GM23338 (cell line): ENCODE results near the gene CACNB4. TPM values are rescaled to one million over a fixed set of nuclear protein-coding genes. Genes with fewer than 3 reads are reported as not detected.

Source experiments
- ATAC-seq: fragments of 200-7000 bp; cut with Tn5 transposase; 3 replicates; pipeline ENCODE4 v1.9.1; 2020
- DNase-seq: peaks from one replicate; pipeline ENCODE4 v3.0.0-alpha.2; 2015; ENCODE audit warnings: low spot score
- H2AFZ ChIP-seq: fragments of 200-600 bp; sonication (generic); 2 replicates; pipeline ENCODE4 v1.8.0; 2016; ENCODE audit warnings: antibody characterized with exemption, mild to moderate bottlenecking, moderate library complexity
- H3F3A ChIP-seq: fragments of 200-600 bp; sonication (generic); replicated peaks from 2 replicates; pipeline ENCODE4 v1.8.0; 2017; ENCODE audit warnings: antibody characterized with exemption, mixed run types, low read depth
- H3K27ac ChIP-seq: fragments of 200-600 bp; sonication (generic); 2 replicates; pipeline ENCODE4 v1.6.1; 2016; ENCODE audit warnings: low read depth
- H3K27me3 ChIP-seq: fragments of 200-600 bp; sonication (generic); 2 replicates; pipeline ENCODE4 v1.8.0; 2016; ENCODE audit warnings: mild to moderate bottlenecking, mixed run types, moderate library complexity; ENCODE audit not compliant: insufficient read depth
- H3K36me3 ChIP-seq: fragments of 200-600 bp; sonication (generic); 2 replicates; pipeline ENCODE4 v1.8.0; 2016; ENCODE audit warnings: mild to moderate bottlenecking; ENCODE audit not compliant: insufficient read depth
- H3K4me1 ChIP-seq: fragments of 200-600 bp; sonication (generic); 2 replicates; pipeline ENCODE4 v1.8.0; 2016; ENCODE audit warnings: mild to moderate bottlenecking, moderate library complexity; ENCODE audit not compliant: insufficient read depth
- H3K4me2 ChIP-seq: fragments of 200-600 bp; sonication (generic); 2 replicates; pipeline ENCODE4 v1.7.1; 2017; ENCODE audit warnings: mixed run types
- H3K4me3 ChIP-seq: fragments of 200-600 bp; sonication (generic); 2 replicates; pipeline ENCODE4 v1.6.1; 2016; ENCODE audit warnings: mixed run types
- H3K79me2 ChIP-seq: fragments of 200-600 bp; sonication (generic); replicated peaks from 2 replicates; pipeline ENCODE4 v1.8.0; 2017; ENCODE audit warnings: mild to moderate bottlenecking; ENCODE audit not compliant: insufficient read depth
- H3K9me2 ChIP-seq: fragments of 200-600 bp; sonication (generic); 2 replicates; pipeline ENCODE4 v1.8.0; 2017; ENCODE audit not compliant: insufficient read depth
- H4K20me1 ChIP-seq: fragments of 200-600 bp; sonication (generic); replicated peaks from 2 replicates; pipeline ENCODE4 v1.8.0; 2017; ENCODE audit warnings: mild to moderate bottlenecking; ENCODE audit not compliant: insufficient read depth
- H3K27ac Mint-ChIP-seq: 2 replicates; pipeline ENCODE4 v1.8.0; 2020; ENCODE audit warnings: inconsistent platforms, mild to moderate bottlenecking, moderate library complexity, mixed read lengths
- H3K27me3 Mint-ChIP-seq: 3 replicates; pipeline ENCODE4 v1.8.0; 2022; ENCODE audit warnings: low read depth, mild to moderate bottlenecking, moderate library complexity, mixed read lengths, inconsistent platforms; ENCODE audit not compliant: insufficient read depth, poor library complexity
- H3K36me3 Mint-ChIP-seq: 3 replicates; pipeline ENCODE4 v1.8.0; 2021; ENCODE audit warnings: low read depth, mild to moderate bottlenecking, inconsistent platforms, moderate library complexity, mixed read lengths
- H3K4me1 Mint-ChIP-seq: 3 replicates; pipeline ENCODE4 v1.8.0; 2020; ENCODE audit warnings: mild to moderate bottlenecking, inconsistent platforms, mixed read lengths
- H3K4me3 Mint-ChIP-seq: 3 replicates; pipeline ENCODE4 v1.8.0; 2021; ENCODE audit warnings: moderate library complexity, mild to moderate bottlenecking, inconsistent platforms, mixed read lengths
- H3K9me3 Mint-ChIP-seq: 3 replicates; pipeline ENCODE4 v1.8.0; 2020; ENCODE audit warnings: moderate library complexity, mild to moderate bottlenecking, inconsistent platforms, mixed read lengths
- CREB1 ChIP-seq: fragments of 250-450 bp; sonication (Bioruptor Pico); IDR thresholded peaks from 2 replicates; pipeline ENCODE4 v1.5.0; 2020; ENCODE audit warnings: low read depth, mild to moderate bottlenecking, moderate library complexity
- EZH2 ChIP-seq: fragments of 200-600 bp; sonication (generic); IDR thresholded peaks from one replicate; pipeline ENCODE4 v1.8.0; 2017; ENCODE audit warnings: antibody characterized with exemption, mild to moderate bottlenecking, low read depth; ENCODE audit not compliant: unreplicated experiment
- EZH2phosphoT487 ChIP-seq: fragments of 200-600 bp; sonication (generic); IDR thresholded peaks from one replicate; pipeline ENCODE4 v1.8.1; 2018; ENCODE audit warnings: antibody characterized with exemption; ENCODE audit not compliant: unreplicated experiment
- JUNB ChIP-seq: IDR thresholded peaks from one replicate; pipeline ENCODE4 v1.6.1; 2016; ENCODE audit warnings: antibody characterized with exemption; ENCODE audit not compliant: unreplicated experiment
- NANOG ChIP-seq: IDR thresholded peaks from 2 replicates; pipeline ENCODE4 v1.6.1; 2016; ENCODE audit warnings: antibody characterized with exemption, borderline replicate concordance
- POLR2AphosphoS5 ChIP-seq: IDR thresholded peaks from 2 replicates; pipeline ENCODE4 v1.6.1; 2016; ENCODE audit warnings: antibody characterized with exemption, low read depth
- STAT1 ChIP-seq: IDR thresholded peaks from one replicate; pipeline ENCODE4 v1.6.1; 2016; ENCODE audit warnings: antibody characterized with exemption; ENCODE audit not compliant: unreplicated experiment
- ZNF114 ChIP-seq: fragments of 250-450 bp; sonication (Bioruptor Pico); IDR thresholded peaks from 2 replicates; pipeline ENCODE4 v1.5.0; 2020; ENCODE audit warnings: mild to moderate bottlenecking, moderate library complexity
- ZNF331 ChIP-seq: fragments of 250-450 bp; sonication (Bioruptor Pico); IDR thresholded peaks from 2 replicates; pipeline ENCODE4 v1.5.0; 2020; ENCODE audit warnings: low read depth, mild to moderate bottlenecking, moderate library complexity
- ZNF462 ChIP-seq: fragments of 250-450 bp; sonication (Bioruptor Pico); IDR thresholded peaks from 2 replicates; pipeline ENCODE4 v1.5.0; 2020; ENCODE audit warnings: mild to moderate bottlenecking, moderate library complexity
- polyA plus RNA-seq: library from polyadenylated mRNA; unstranded; fragments of >200 nt; fragmentation: Nextera tagmentation; extraction: Ambion mirVana; gene quantifications from 2 replicates; pipeline ENCODE4 v1.2.1, GENCODE V29; 2016
- total RNA-seq: library from RNA; depleted of rRNA; stranded (reverse); fragments of >200 nt; shearing (Covaris generic); gene quantifications from 2 replicates; pipeline ENCODE4 v1.2.3, GENCODE V29; 2014
- TF ChIP-seq, protein P1 (sequence below): IDR thresholded peaks from one replicate; pipeline ENCODE4 v1.6.1; 2018; ENCODE audit warnings: antibody characterized with exemption; ENCODE audit not compliant: unreplicated experiment
- TF ChIP-seq, protein P2 (sequence below), 2 experiments: fragments of 200-600 bp in 1 of 2; sonication (generic) in 1 of 2; conservative IDR thresholded peaks; 2 replicates each; pipeline versions ENCODE4 v1.5.1 to v1.6.1; 2016 to 2017; ENCODE audit warnings: antibody characterized with exemption in 2 of 2, low read depth in 2 of 2, mild to moderate bottlenecking in 2 of 2, moderate library complexity in 1 of 2
- TF ChIP-seq, protein P3 (sequence below): IDR thresholded peaks from 2 replicates; pipeline ENCODE4 v1.6.1; 2016; ENCODE audit warnings: antibody characterized with exemption

CACNB4 gene
- total and polyA plus RNA-seq, 2 experiments from 2014 or later: 4.0 to 9.8 TPM

- Histone ChIP-seq H2AFZ (no peak overlapping the region), H3K27me3 (no peaks in the 10 kb centered on the region)
- TF ChIP-seq CREB1 (CRISPR knock-in tag): no peak
- TF ChIP-seq JUNB: no peak
- TF ChIP-seq STAT1: no peak
- TF ChIP-seq, protein P1, sequence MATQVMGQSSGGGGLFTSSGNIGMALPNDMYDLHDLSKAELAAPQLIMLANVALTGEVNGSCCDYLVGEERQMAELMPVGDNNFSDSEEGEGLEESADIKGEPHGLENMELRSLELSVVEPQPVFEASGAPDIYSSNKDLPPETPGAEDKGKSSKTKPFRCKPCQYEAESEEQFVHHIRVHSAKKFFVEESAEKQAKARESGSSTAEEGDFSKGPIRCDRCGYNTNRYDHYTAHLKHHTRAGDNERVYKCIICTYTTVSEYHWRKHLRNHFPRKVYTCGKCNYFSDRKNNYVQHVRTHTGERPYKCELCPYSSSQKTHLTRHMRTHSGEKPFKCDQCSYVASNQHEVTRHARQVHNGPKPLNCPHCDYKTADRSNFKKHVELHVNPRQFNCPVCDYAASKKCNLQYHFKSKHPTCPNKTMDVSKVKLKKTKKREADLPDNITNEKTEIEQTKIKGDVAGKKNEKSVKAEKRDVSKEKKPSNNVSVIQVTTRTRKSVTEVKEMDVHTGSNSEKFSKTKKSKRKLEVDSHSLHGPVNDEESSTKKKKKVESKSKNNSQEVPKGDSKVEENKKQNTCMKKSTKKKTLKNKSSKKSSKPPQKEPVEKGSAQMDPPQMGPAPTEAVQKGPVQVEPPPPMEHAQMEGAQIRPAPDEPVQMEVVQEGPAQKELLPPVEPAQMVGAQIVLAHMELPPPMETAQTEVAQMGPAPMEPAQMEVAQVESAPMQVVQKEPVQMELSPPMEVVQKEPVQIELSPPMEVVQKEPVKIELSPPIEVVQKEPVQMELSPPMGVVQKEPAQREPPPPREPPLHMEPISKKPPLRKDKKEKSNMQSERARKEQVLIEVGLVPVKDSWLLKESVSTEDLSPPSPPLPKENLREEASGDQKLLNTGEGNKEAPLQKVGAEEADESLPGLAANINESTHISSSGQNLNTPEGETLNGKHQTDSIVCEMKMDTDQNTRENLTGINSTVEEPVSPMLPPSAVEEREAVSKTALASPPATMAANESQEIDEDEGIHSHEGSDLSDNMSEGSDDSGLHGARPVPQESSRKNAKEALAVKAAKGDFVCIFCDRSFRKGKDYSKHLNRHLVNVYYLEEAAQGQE: no peak
- TF ChIP-seq POLR2AphosphoS5: no peak
- no peak for TF ChIP-seq NANOG
- no peak for TF ChIP-seq ZNF331 (CRISPR knock-in tag)
- TF ChIP-seq, protein P2, sequence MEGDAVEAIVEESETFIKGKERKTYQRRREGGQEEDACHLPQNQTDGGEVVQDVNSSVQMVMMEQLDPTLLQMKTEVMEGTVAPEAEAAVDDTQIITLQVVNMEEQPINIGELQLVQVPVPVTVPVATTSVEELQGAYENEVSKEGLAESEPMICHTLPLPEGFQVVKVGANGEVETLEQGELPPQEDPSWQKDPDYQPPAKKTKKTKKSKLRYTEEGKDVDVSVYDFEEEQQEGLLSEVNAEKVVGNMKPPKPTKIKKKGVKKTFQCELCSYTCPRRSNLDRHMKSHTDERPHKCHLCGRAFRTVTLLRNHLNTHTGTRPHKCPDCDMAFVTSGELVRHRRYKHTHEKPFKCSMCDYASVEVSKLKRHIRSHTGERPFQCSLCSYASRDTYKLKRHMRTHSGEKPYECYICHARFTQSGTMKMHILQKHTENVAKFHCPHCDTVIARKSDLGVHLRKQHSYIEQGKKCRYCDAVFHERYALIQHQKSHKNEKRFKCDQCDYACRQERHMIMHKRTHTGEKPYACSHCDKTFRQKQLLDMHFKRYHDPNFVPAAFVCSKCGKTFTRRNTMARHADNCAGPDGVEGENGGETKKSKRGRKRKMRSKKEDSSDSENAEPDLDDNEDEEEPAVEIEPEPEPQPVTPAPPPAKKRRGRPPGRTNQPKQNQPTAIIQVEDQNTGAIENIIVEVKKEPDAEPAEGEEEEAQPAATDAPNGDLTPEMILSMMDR (conservative IDR thresholded peaks at IDR 0.05; ENCODE audit: low read depth in 2 of 2): no peak
- no peak for TF ChIP-seq EZH2
- no peak for TF ChIP-seq ZNF462 (CRISPR knock-in tag)
- TF ChIP-seq, protein P3, sequence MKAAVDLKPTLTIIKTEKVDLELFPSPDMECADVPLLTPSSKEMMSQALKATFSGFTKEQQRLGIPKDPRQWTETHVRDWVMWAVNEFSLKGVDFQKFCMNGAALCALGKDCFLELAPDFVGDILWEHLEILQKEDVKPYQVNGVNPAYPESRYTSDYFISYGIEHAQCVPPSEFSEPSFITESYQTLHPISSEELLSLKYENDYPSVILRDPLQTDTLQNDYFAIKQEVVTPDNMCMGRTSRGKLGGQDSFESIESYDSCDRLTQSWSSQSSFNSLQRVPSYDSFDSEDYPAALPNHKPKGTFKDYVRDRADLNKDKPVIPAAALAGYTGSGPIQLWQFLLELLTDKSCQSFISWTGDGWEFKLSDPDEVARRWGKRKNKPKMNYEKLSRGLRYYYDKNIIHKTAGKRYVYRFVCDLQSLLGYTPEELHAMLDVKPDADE: no peak
- TF ChIP-seq EZH2phosphoT487: no peak
- TF ChIP-seq ZNF114 (CRISPR knock-in tag): no peak
Observed at GRCh38 chr2:151860210-151860609, 238.6 kb downstream of the CACNB4 start.

More at GRCh38 chr2:151860210-151860609, 238.6 kb downstream of the CACNB4 start:
- H3K36me3 Mint-ChIP-seq: no peaks in the 10 kb centered on the region
- Histone ChIP-seq H3K9me2 (no peaks in the 10 kb centered on the region), H3K4me3 (no peak overlapping the region), H3K79me2 (no peaks in the 10 kb centered on the region), H3K36me3 (no peaks in the 10 kb centered on the region), H4K20me1 (no peaks in the 10 kb centered on the region), H3K4me2 (no peak overlapping the region), H3K4me1 (no peaks in the 10 kb centered on the region), H3K27ac (no peak overlapping the region), H3F3A (no peaks in the 10 kb centered on the region)
- DNase-seq (no peak), ATAC-seq (no peak)
- no peak overlapping the region for H3K4me3 Mint-ChIP-seq
- H3K27me3 Mint-ChIP-seq: no peaks in the 10 kb centered on the region
- H3K4me1 Mint-ChIP-seq: no peaks in the 10 kb centered on the region; the same call in 2 of the 3 replicates
- H3K27ac Mint-ChIP-seq: no peak overlapping the region
- no peaks in the 10 kb centered on the region for H3K9me3 Mint-ChIP-seq
